B cell (primary cell): ENCODE results near the gene MAST2.

Experiments
- EZH2 ChIP-seq: IDR thresholded peaks from 2 replicates; pipeline ENCODE4 v1.6.1; 2012; ENCODE audit warnings: borderline replicate concordance, low read depth, mild to moderate bottlenecking, moderate library complexity, low read length; ENCODE audit not compliant: insufficient read depth, poor library complexity, severe bottlenecking
- TF ChIP-seq, protein P1 (sequence below): fragments of 200-600 bp; IDR thresholded peaks from one replicate; pipeline ENCODE4 v1.8.0; 2022; ENCODE audit warnings: antibody characterized with exemption, mild to moderate bottlenecking

DNA sequence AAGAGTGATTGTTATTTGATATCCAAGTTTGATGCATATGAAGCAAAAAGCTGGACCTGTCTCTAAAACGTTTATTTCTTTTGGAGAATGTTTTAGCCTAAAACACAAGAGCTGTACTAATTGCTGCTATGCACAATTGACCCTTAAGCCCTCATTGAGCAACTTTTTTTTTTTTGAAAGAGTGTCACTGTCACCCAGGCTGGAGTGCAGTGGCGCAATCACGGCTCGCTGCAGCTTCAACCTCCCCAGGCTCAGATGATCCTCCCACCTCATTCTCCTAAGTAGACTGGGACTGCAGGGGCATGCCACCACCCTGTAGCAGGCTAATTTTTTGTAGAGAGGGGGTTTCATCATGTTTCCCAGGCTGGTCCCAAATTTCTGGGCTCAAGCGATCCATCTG lies 199.9 kb downstream of the MAST2 start:
- TF ChIP-seq, protein P1, sequence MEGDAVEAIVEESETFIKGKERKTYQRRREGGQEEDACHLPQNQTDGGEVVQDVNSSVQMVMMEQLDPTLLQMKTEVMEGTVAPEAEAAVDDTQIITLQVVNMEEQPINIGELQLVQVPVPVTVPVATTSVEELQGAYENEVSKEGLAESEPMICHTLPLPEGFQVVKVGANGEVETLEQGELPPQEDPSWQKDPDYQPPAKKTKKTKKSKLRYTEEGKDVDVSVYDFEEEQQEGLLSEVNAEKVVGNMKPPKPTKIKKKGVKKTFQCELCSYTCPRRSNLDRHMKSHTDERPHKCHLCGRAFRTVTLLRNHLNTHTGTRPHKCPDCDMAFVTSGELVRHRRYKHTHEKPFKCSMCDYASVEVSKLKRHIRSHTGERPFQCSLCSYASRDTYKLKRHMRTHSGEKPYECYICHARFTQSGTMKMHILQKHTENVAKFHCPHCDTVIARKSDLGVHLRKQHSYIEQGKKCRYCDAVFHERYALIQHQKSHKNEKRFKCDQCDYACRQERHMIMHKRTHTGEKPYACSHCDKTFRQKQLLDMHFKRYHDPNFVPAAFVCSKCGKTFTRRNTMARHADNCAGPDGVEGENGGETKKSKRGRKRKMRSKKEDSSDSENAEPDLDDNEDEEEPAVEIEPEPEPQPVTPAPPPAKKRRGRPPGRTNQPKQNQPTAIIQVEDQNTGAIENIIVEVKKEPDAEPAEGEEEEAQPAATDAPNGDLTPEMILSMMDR: no peak
- no peak for TF ChIP-seq EZH2
